GM12892 (cell line): ENCODE results near the gene AACS.

Experiments used
- POLR2A ChIP-seq: IDR thresholded peaks from 2 replicates; pipeline ENCODE4 v1.6.1; 2011; ENCODE audit warnings: low read depth, low read length, control low read depth
- POLR2AphosphoS5 ChIP-seq: IDR thresholded peaks from 2 replicates; pipeline ENCODE4 v1.6.1; 2011; ENCODE audit warnings: low read depth, low read length, control low read depth

DNA sequence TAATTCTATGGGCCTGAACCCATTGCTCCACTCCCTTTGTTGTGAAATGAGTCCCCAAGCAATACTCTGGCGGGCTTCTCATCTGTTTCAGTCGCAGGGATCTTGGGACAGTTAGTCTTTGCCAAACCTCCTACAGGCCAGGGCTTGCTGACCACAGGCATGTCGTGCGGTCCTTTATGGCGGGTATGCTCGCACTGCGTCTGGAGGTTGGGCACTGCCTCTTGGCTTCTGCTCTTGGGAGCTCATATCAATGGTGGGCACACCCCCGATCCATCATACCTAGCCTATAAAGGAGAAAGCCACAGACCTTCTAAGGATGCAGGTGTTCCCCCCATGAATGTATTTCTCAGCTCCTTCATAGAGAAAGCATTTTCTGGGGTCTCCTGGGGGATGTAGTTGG lies 99.3 kb downstream of the AACS start:
- TF ChIP-seq POLR2A = no peak
- no peak for TF ChIP-seq POLR2AphosphoS5
